HG03139 (cell line): ENCODE data around the gene MSRB3.

Experiments
- ATAC-seq: cut with Tn5 transposase; IDR thresholded peaks from one replicate; pipeline ENCODE4 v1.9.1; 2021; ENCODE audit not compliant: unreplicated experiment

MSRB3 gene

GRCh38 chr12:65387396-65387795, 108.9 kb downstream of the MSRB3 start:
- ATAC-seq: no peak

DNA sequence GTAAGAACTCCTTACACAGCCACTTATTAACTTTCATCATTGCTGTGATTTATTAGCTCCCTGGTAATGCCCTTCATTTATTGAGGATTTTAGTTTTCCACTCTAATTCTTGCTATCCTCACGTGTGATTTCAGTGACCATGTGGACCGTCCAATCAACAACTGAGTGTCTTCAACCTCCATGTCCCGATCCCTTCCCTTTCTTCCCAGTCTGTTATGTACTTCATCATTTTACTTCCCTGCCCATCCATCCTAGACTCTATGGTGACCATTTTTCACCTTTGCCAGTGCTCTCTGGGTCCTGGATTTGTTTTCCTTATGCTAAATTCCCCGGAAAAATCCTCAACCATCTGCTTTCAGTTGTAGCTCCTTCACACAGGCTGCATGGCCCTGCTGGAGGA, 111.0 kb downstream of the MSRB3 start:
- ATAC-seq: no peak

DNA sequence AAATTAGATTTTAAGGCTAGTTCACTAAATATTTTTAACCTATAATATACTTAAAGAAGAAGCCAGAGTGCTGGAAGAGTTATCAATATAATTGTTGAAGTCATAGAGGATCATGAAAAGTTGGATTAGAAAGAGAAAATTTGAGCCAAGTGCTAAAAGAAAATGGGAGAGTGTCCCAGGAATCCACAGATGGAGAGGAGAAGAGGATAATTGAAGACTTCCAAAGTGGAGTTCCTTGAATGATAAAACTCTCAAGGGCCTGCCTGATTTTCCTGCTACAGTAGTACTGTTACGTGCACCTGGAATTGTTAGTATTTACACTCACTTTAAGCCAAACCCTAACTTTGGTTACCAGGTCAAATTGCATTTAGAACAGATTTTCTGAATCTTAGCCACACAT, 113.2 kb downstream of the MSRB3 start:
- ATAC-seq: no peak

- ATAC-seq: no peak
These were observed 114.0 kb downstream of the MSRB3 start for GRCh38 chr12:65392491-65392890.

- ATAC-seq: no peak
These were observed 124.7 kb downstream of the MSRB3 start for GRCh38 chr12:65403188-65403587.

DNA sequence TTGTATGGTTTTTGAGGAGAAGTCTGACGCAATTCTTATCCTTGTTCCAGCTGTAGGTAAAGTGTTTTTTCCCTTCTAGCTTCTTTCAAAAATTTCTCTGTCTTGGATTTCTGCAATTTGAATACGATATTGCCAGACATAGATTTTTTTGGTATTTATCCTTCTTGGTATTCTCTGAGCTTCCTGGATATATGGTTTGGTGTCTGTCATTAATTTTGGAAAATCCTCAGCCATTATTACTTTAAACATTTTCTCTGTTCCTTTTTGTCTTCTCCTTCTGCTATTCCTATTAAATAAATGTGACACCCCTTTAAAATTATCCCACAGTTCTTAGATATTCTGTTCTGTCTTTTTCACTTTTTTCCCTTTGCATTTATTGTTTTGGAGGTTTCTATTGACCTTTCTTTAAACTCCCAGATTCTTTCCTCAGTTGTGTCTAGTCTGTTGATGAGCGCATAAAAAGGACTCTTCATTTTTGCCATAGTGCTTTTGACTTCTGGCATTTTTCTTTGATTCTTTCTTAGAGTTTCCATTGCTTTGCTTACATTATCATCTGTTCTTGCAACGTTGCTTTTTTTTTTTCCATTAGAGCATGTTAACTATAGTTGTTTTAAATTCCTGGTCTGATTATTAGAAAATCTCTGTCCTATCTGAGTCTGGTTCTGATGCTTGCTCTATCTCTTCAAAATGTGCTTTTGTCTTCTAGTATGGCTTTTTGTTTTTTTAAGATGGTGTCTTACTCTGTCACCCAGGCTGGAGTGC, 129.1 kb downstream of the MSRB3 start:
- no peak for ATAC-seq

- no peak for ATAC-seq
These were observed 130.0 kb downstream of the MSRB3 start for GRCh38 chr12:65408441-65408840.

- no peak for ATAC-seq
These were observed 131.2 kb downstream of the MSRB3 start for GRCh38 chr12:65409726-65410125.

- no peak for ATAC-seq
These were observed 132.7 kb downstream of the MSRB3 start for GRCh38 chr12:65411171-65411570.

GRCh38 chr12:65414526-65414925, 136.0 kb downstream of the MSRB3 start:
- ATAC-seq: no peak

GRCh38 chr12:65415826-65416225, 137.3 kb downstream of the MSRB3 start:
- no peak for ATAC-seq

GRCh38 chr12:65419284-65420072, 141.0 kb downstream of the MSRB3 start:
- no peak for ATAC-seq

DNA sequence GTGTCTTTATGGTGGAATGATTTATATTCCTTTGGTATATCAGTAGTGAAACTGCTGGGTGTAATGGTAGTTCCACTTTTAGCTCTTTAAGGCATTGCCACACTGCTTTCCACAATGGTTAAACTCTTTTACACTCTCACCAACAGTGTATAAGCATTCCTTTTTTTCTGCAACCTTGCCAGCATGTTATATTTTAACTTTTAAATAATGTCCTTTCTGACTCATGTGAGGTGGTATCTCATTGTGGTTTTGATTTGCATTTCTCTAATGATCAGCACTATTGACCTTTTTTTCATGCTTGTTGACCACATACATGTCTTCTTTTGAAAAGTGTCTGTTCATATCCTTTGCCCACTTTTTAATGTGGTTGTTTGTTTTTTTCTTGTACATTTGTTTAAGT, 142.5 kb downstream of the MSRB3 start:
- no peak for ATAC-seq

- ATAC-seq: no peak
These were observed 149.2 kb downstream of the MSRB3 start for GRCh38 chr12:65427646-65428045.

GRCh38 chr12:65430006-65430405, 151.5 kb downstream of the MSRB3 start:
- no peak for ATAC-seq

- ATAC-seq: no peak
These were observed 152.3 kb downstream of the MSRB3 start for GRCh38 chr12:65430571-65431306.

DNA sequence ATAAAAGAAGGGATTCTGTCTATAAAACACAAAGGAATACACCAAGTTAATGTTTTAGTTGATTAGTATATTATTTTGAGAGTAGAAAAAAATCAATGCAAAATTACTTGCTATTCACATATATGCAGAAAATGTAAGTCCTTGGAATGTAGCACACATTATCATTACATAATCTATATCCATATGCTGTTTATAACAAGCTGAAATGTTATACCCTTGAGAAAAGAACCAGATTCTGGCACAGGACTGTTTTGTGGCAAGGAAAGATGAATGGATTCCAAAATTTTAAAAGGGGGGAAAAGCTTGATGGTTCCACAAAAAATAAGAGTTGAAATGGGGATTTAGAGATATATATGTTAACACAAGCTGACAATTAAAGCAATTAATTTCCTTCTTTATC, 153.6 kb downstream of the MSRB3 start:
- no peak for ATAC-seq

DNA sequence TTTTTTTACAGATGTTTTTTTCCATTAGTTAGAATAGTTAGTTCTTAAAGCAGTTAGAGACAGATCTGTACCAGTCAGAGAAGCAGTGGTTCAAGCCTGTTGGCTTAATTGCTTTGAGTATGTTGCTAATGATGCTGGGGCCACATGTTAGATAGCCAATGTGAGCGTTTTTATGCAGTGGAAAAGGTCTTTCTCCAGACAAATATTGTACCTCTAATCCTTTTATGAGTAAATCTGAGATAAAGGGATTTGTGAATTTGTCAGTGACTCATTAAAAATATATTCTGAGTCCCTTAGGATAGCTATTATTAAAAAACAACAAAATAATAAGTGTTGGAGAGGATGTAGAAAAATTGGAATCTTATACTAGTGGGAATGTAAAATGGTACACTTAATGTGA, 154.2 kb downstream of the MSRB3 start:
- ATAC-seq: no peak

GRCh38 chr12:65434737-65435136, 156.3 kb downstream of the MSRB3 start:
- ATAC-seq: no peak

DNA sequence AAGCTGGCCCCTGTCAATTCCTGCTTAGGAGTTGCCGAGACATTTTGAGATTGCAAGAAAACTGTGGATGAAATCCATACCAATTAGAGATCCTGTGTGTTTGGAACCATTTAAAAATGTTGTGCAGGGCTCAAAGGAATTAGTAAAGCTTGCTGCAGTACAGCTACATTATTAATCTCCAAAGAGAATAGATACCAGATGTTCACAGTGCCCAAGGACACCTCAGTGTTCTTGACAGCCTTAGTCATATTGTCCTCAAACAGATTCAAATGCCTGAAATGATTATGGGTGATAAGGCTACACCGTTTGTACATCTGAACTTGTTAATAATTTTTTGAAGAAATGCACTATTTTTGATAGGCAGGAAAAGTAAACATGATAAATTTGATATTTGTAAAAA, 164.6 kb downstream of the MSRB3 start:
- ATAC-seq: no peak

DNA sequence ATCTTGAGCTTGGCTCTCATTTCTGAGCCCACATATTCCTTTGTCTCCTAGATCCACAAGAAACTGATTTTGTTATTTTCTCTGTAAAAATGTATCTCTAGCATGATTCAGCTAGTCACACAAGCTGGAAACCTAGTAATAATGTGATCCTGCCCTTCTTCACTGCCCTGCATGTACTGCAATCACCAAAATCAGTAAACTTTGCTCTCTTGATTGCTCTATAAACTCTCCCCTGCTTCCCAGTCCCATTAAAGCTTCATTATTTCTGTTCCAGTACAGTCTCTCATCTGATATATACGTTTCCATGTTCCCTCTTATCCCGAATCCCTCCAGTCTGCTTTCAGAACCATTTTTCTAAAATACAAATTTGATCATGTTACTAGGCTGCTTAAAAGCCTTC, 166.5 kb downstream of the MSRB3 start:
- ATAC-seq: no peak

DNA sequence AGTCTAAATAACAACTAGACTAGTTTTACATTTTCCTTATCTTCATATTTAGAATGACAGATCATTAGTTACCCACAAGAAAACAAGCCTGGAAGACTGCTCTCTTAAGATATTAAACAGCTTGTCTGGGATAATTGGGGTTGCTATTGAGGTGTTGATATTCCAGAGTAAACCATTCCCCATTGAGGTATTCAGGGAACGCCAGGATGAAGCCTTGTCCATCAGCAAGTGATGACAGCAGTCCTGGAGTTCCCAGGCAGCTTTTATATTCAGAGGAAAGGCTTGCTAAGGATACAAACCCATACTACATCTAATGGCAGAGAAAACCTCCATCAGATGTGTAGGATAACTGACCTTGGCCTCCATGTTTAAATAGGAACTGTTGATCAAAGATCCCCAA, 168.4 kb downstream of the MSRB3 start:
- no peak for ATAC-seq
